Skin of body (tissue), 2 donors: ENCODE data around the gene ANXA9. TPM values are rescaled to one million over a fixed set of nuclear protein-coding genes. Genes with fewer than 3 reads are reported as not detected.

ENCODE experiments used
- DNase-seq: peaks from one replicate; lab custom pipeline; 2025; lab: John Stamatoyannopoulos, UW
- total RNA-seq: library from RNA; depleted of rRNA; stranded (reverse); fragments of >200 nt; gene quantifications from one replicate; pipeline ENCODE4 v1.2.3, GENCODE V29; 2014

ANXA9 gene, protein sequence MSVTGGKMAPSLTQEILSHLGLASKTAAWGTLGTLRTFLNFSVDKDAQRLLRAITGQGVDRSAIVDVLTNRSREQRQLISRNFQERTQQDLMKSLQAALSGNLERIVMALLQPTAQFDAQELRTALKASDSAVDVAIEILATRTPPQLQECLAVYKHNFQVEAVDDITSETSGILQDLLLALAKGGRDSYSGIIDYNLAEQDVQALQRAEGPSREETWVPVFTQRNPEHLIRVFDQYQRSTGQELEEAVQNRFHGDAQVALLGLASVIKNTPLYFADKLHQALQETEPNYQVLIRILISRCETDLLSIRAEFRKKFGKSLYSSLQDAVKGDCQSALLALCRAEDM
- 4.7 TPM for total RNA-seq

- no peak for DNase-seq
Measured at GRCh38 chr1:150981805-150982712, at the start of gene ANXA9. Gene ANXA9 (plus strand): TSS chr1:150982292. CDS start chr1:150983106, 814 bp downstream.

DNA sequence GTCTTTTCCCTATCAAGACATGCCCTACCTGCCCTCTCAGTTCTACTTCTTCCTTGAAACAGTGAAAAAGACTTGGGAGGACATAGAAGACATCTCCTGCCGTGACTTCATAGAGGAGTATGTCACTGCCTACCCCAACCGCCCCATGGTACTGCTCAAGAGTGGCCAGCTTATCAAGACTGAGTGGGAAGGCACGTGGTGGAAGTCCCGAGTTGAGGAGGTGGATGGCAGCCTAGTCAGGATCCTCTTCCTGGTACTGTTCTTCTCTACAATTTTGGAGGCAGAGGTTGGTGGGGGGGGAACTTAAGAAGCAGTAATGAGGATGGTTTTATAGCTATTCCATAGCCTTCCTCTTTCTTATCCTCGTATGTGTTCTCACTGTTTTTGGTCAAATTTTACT is 37.2 kb upstream of the ANXA9 start:
- no peak for DNase-seq

- DNase-seq: no peak
Measured at GRCh38 chr1:150954708-150955107, 27.4 kb upstream of the ANXA9 start.

DNA sequence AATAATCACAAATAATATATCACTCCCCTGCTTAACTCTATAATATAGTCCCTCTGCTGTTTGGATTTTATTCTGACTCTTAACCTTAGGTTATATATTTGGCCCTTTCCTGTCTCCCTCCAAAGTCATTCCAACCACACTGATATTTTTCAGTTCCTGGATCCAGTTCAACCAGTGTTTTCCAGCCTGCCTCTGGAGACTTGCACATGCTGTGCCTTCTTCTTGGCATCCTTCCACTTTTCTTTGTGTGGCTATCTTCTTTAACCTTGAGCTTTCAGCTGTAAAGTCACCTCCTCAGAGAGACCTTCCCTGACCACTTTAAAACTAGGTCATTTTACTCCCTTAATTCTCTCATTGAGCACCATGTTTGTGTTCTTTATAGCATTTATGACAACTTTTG is 26.8 kb upstream of the ANXA9 start:
- no peak for DNase-seq

DNA sequence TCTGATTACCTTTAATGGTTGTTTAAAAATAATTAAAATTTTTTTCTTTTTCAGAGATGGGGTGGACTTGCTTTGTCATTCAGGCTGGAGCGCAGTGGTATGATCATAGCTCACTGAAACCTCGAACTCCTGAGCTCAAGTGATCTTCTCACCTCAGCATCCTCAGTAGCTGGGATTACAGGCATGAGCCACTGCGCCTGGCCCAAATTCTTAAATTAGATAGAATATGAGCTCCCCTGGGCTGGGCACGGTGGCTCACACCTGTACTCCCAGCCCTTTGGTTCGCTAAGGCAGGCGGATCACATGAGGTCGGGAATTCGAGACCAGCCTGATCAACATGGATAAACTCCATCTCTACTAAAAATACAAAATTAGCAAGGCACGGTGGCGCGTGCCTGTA is 24.4 kb upstream of the ANXA9 start:
- no peak for DNase-seq

DNA sequence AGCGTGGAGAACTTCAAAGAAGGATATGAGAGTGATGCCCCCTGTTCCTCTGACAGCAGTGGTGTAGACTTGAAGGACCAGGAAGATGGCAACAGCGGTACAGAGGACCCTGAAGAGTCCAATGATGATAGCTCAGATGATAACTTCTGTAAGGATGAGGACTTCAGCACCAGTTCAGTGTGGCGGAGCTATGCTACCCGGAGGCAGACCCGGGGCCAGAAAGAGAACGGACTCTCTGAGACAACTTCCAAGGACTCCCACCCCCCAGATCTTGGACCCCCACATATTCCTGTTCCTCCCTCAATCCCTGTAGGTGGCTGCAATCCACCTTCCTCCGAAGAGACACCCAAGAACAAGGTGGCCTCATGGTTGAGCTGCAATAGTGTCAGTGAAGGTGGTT is 21.4 kb upstream of the ANXA9 start:
- no peak for DNase-seq

GRCh38 chr1:150961756-150962155 is 20.3 kb upstream of the ANXA9 start:
- no peak for DNase-seq

GRCh38 chr1:150963321-150964163 is 18.6 kb upstream of the ANXA9 start:
- DNase-seq: no peak

DNA sequence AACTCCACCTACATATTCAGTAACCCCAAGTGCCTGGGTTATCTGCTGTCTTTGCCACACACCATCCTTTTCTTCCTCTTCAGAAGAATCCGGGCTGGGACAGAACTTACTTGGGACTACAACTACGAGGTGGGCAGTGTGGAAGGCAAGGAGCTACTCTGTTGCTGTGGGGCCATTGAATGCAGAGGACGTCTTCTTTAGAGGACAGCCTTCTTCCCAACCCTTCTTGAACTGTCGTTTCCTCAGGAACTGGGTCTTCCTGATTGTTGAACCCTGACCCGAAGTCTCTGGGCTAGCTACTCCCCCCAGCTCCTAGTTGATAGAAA is 18.0 kb upstream of the ANXA9 start:
- DNase-seq: no peak

GRCh38 chr1:150965605-150966004 is 16.5 kb upstream of the ANXA9 start:
- no peak for DNase-seq

- DNase-seq: no peak
Measured at GRCh38 chr1:150966011-150966410, 16.1 kb upstream of the ANXA9 start.

- no peak for DNase-seq
Measured at GRCh38 chr1:150967936-150968335, 14.2 kb upstream of the ANXA9 start.

DNA sequence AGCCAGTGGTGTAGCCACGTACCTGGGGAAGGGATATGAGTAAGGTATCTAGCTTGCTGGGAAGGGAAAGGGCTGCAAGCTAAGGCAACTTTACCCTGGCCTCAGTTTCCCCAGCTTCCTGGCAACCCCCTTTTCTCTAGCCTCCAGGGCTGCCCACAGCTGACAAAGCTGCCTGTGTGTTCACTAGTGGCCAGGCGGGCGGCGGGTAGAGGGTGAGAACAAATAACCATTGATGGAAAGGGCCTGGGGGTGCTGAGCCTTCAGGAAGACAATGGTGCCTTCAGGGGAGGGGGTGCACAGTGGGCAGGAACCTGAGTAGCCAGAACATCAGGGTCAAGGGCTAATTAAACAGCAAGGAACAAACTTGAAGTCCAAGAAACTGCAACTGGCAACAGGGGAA is 13.6 kb upstream of the ANXA9 start:
- DNase-seq: no peak

DNA sequence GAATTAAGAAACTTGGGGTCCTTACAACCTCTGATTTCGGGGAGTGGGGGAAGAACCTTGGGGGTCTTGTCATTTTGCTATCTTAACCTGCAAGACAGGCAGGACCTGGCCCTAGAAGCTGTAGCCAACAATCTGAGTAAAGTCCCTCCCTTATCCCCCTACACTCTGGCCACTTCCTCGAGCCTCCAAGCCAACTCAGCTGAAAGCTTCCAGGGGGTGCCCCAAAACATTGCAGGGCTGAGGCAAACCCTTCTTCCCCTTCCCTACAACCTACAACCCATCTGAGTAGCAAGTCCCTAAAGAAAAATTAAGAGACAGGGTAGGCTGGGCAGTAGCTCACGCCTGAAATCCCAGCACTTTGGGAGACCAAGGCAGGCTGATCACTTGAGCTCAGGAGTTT is 12.5 kb upstream of the ANXA9 start:
- DNase-seq: no peak

- no peak for DNase-seq
Measured at GRCh38 chr1:150970808-150971582, 11.1 kb upstream of the ANXA9 start.

DNA sequence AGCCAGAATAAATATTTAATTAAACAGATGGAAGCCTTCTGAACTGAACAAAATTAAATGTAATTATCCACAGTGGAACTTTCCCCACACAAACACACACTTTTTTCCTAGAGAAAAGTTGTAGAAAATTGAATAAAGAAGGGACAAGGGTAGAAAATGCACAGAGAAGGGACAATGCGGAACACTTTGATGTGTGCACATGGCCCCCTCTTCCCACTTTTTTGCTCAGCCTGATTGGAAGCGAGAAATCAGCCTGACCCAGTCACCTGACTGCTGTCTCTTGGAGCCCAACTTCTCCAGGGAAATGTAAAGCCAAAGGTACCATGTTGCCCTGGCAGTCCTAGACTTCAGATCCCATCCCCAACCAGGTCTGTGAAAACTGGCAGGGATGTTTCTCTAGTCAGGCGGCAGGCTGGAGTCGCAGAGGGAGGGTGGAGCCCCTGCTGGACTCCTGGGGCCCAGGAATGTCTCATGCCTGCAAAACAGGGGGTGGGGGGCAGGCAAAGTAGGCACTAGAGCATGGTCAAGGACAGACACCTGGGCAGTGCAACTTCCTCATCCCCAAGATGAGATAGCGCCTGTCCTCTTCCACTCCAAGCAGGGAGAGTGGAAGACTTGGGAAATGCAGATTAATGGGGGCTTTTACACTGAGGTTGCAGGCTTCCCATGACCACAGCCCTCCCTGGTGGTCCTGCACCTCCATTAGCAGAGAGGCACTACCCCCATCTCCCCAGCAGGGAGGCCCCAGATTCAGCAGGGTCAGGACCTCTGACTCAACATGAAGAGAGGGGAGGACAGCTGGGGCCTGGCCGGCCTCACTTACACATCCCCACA is 10.3 kb upstream of the ANXA9 start:
- DNase-seq: no peak

DNA sequence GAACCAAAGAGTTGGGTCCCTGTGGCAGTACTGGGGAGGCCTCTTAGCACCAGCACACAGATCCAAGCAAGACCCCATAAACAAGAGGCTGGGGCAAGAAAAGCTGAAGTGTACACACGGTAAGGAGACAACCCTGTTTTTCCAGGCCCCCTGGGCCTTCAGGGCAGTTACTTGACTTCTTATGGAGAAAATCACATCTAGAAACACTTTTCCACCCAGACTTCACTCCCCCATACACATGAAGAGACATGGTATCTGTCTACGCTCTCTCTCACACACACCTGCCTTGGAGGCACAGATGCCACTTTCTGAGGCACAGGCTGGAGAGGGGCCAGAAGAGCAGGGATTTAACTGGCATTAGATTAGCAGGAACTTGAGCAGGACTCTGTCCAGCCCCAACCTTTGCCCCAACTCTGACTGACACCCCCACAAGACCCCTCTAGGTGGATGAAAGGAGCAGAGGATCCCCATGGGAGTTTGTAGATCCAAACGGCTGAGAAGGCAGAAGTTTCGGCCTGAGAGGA is 9.6 kb upstream of the ANXA9 start:
- no peak for DNase-seq

DNA sequence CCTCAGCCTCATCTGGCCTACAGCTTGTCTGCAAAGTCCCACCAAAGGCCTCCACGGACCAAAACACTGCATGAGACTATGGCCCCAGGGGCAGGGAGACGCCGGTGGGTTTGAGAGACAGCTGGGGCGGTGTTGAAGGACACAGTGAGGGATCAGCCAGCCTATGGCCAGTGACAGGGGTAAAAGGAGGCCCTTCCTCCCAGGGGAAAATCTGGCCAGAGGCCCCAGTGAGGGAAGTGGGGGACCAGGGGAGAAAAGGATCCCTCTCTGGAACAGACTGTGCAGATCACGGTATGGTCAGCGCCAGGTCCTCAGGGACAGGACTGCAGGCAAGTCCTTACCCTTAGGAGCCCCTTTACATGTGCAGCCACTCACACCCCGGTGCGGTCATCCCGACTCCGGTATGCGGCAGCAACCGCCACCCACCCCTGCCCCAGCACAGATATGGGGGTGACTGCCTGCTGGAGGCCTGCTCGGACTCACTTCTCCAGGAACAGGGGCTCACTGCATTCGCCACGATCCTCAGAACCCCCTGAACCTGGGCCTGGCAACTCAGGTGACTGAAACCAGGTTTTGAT is 8.7 kb upstream of the ANXA9 start:
- DNase-seq: no peak

GRCh38 chr1:150973836-150974579 is 8.1 kb upstream of the ANXA9 start:
- no peak for DNase-seq
